Measurements from ENCODE around the gene PDE6B. TPM values are rescaled to one million over a fixed set of nuclear protein-coding genes. Genes with fewer than 3 reads are reported as not detected.

PDE6B gene
- total RNA-seq, 1 experiment from 2014 or later: 0.18 TPM

Other genes with a start within 250 kb of the PDE6B start
- gene ZNF721, start 126.4 kb upstream of the PDE6B start, total RNA-seq (2014; rRNA removed; shearing (Covaris generic)): 23.0 and 25.7 TPM in 2 replicates
- 44.2 and 45.0 TPM in 2 replicates for gene PIGG, start 126.4 kb upstream of the PDE6B start, total RNA-seq (2014; rRNA removed; shearing (Covaris generic))
- not detected in 2 replicates for gene TMEM271, start 49.3 kb upstream of the PDE6B start, total RNA-seq (2014; rRNA removed; shearing (Covaris generic))
- gene ATP5ME, start 48.7 kb downstream of the PDE6B start, total RNA-seq (2014; rRNA removed; shearing (Covaris generic)): 214 and 483 TPM in 2 replicates
- 4.9 and 8.5 TPM in 2 replicates for gene MYL5, start 49.0 kb downstream of the PDE6B start, total RNA-seq (2014; rRNA removed; shearing (Covaris generic))
- gene SLC49A3, start 63.6 kb downstream of the PDE6B start, total RNA-seq (2014; rRNA removed; shearing (Covaris generic)): 0.07 TPM in 1 of 2 replicates, not detected in the other
- 30.9 and 34.9 TPM in 2 replicates for gene PCGF3, start 80.3 kb downstream of the PDE6B start, total RNA-seq (2014; rRNA removed; shearing (Covaris generic))
- not detected in 2 replicates for gene CPLX1, start 200.6 kb downstream of the PDE6B start, total RNA-seq (2014; rRNA removed; shearing (Covaris generic))

Data from HT1080 (cell line).